ENCODE measurements around the gene GLTP.
"Not testable (repeated sequence)": the region's sequence is repeated elsewhere in the genome, so short reads cannot be mapped to it uniquely, and the experiment has no call there.

The GLTP gene

DNA sequence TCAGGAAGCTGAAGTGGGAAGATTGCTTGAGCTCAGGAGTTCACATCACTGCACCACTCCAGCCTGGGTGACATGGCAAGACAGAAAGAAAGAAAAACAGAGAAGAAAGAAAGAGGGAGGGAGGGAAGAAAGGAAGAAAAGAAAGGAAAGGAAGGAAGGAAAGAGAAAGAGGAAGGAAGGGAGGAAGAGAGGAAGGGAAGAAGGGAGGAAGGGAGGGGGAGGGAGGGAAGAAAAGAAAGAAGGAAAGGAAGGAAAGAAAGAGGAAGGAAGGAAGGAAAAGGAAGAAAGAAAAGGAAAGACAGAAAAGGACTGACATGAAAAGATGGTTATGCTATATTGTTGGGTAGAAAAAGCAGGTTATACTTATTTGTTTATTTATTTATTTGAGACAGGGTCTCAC is 3.9 kb downstream of the GLTP start:
- no peak for DNase-seq

GRCh38 chr12:109875572-109876131 is 4.7 kb downstream of the GLTP start:
- DNase-seq = no peak

DNA sequence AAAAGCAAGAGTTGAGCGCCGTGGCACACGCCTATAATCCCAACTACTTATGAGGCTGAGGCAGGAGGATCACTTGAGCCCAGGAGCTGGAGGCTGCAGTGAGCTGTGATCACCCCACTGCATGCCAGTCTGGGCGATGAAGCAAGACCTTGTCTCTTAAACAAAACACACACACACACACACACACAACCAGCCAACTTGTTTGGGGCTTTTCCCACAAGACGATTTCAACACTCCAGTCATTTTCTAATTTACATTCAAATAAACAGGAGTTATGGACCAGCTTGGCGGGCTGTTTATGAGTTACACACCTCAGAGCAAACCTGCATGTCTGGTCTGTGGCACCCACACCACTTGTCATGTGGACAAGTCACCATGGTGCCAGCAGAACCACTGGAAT is 6.7 kb downstream of the GLTP start:
- no peak for DNase-seq

GRCh38 chr12:109871668-109872314 is 8.6 kb downstream of the GLTP start:
- no peak for DNase-seq

- DNase-seq = no peak
These were observed 9.7 kb downstream of the GLTP start for GRCh38 chr12:109870648-109871047.

DNA sequence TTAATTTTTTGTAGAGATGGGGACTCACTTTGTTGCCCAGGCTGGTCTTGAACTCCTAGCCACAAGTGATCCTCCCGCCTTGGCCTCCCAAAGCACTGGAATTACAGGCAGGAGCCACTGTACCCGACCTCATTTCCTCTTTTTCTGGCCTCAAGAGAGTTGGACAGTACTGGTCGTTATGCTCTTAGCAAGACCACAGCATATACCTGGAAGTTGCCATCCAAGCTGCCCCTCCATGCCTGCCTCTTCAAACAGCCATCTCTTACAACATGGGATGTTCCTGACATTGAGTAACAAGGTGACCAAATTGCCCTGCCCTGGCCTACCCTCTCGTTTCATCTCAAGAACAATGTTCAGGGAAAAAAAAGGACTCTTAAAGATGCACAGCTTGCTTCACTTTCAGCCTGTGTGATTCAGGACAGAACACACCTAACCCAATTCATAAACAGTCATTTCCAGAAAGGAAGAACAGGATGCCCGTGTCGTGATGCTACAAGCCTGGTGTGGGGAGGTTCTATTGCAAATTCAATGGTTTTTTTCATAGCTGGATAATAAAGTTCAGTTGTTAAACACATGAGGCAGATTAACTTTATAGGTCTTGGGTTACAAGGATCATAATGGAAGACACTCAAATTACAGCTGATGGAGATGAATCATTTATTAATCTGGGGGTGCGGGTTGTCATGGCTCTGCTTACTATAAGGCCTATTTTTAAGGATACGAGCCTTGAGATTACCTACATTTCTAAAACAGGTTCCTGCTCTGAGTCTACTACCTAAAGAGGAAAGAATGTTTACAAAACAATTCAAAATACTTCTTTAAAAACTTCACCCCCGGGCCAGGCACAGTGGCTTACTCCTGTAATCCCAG is 11.9 kb downstream of the GLTP start:
- no peak for DNase-seq

DNA sequence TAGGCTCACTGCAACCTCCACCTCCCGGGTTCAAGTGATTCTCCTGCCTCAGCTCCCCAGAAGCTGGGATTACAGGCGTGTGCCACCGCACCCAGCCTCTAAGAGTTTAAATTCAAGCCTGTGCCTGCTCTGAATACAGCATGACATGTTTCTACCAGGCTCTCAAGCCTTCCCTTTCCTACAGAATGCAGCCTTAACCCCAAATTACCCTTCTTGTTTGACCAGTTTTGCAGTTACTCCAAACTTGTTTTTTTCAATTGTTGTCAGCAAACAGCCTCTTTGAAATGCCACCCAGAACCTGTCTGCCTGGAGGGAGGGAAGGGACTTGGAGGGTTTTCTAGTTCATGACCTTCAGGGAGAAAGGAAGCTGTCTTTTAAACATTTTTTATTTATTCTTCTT is 15.4 kb downstream of the GLTP start:
- DNase-seq = no peak

GRCh38 chr12:109863847-109864712 is 16.3 kb downstream of the GLTP start:
- DNase-seq = no peak

DNA sequence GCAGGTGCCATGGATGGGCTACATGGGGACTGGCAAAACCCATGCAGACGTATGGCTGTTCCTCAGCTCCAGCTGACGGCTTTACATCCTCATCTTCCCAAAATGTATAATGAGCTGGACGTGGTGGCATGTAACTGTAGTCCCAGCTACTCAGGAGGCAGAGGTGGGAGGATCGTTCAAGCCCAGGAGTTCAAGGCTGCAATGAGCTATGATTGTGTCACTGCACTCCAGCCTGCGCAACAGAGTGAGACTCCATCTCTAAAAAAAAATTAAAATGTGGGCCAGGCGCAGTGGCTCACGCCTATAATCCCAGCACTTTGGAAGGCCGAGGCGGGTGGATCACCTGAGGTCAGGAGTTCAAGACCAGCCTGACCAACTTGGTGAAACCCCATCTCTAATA is 17.9 kb downstream of the GLTP start:
- DNase-seq = not testable (repeated sequence)

- DNase-seq = no peak
These were observed 18.5 kb downstream of the GLTP start for GRCh38 chr12:109861689-109862314.

- DNase-seq = no peak
These were observed 19.4 kb downstream of the GLTP start for GRCh38 chr12:109860977-109861376.

GRCh38 chr12:109858764-109859163 is 21.6 kb downstream of the GLTP start:
- DNase-seq = no peak

GRCh38 chr12:109857715-109858114 is 22.6 kb downstream of the GLTP start:
- no peak for DNase-seq

DNA sequence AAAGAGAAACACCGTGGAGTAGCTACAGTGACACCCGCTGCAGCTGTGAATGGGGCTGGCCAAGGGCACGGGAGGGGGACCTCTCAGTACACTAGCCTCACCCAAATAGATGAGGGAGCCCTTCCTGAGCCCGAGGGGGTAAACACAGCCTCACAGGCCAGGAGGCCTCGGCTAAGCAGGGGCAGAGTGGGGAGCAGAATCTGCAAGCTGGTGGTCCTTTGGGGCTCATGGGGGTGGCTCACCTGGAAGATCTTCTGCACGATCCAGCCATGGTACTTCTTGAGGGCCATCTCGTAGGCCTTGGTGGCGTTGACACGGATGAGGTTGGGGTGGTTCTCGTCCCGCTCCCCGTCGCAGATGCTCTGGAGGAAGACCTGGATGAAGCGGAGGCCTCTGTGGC is 25.0 kb downstream of the GLTP start:
- no peak for DNase-seq

DNA sequence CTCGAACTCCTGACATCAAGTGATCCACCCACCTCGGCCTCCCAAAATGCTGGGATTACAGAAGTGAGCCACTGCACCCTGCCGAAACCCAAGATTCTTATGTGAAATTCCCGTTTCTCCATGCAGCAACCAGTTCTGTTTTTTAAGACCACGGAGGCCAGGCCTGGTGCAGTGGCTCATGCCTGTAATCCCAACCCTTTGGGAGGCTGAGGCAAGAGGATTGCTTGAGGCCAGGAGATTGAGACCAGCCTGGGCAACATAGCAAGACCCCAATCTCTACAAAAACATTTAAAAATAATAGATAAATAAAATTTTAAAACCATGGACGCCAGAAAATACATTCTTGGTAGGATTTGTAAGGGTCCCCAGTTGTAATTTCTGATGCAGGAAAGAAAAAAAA is 29.8 kb downstream of the GLTP start:
- not testable (repeated sequence) for DNase-seq

DNA sequence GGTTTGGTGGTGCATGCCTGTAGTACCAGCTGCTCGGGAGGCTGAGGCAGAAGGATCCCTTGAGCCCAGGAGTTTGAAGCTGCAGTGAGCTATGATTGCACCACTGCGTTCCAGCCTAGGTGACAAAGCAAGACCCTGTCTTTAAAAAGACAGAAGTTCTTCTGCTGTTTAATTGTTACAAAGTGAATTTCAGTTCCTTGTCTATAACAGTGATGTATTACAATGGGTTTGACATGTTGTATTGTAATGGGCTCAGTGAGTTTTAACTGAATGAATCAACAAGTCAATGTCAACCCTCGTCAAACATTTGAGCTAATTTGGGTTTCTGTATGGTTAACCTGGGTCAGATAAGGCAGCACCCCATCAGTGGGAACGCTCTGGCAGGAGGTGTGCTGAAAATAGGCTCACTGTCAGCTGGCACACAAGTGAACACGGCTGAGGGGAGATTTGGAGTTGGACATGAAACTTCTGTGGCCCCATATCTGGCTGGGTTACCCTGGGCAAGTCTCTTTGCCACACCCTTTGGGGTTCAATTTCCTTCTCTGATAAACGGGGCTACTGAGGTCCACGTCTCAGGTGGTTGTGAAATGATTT is 33.1 kb downstream of the GLTP start:
- DNase-seq = no peak

DNA sequence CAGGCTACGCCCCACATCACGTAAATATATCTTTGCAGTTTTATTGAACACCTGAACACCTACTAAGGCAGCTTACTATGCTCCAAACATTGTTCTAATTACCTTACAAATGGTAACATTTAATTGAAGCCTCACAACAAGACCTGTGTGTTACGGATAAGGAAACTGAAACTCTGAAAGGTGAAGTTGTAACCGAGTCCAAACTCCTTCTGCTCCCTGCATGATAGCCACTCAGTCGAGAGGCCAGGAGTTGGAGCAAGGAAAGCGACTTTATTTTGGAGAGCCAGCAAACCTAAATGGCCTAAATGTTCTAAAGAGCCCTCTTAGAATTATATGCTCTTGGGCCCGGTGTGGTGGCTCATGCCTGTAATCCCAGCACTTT is 34.5 kb downstream of the GLTP start:
- no peak for DNase-seq

DNA sequence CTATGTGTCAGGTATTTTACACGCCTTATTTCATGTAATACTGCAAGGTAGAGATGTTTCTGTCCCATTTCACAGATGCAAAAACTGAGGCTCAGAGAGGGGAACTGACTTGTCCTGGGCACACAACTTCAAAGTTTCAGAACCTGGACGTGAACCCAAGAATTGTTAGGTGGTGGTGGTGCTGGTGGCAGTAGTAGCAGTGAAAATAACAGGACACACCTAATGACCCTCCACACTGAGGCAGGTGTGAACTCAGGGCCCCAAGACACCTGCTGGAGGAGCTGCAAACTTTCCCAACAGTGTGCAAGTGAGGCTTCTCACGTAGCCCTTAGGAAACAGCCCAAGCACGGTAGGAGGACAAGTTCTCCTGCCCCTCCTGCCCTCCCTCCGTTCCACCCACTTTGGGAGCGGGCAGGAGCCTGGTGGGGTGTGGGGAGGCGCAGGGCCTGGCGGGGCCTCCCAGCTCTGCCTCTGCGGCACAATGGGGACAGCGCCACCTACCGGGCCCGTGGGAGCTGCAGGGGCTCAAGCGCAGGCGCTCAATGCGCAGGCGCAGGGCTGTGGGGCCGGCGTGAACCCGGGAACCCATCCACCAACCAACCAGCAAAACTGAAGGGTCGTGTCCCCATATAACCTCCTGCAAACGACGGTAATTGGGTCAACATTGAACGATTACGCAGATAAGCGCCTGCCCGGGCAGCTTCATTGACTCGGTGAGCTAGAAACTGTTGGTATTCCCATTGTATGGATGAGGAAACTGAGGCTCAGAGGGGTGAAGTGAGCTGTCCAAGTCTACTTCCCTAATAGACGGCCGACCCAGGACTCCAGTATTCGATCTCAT is 35.1 kb downstream of the GLTP start:
- DNase-seq = peak; percentile 99

- DNase-seq = no peak
These were observed 36.2 kb downstream of the GLTP start for GRCh38 chr12:109844091-109844490.

- DNase-seq = no peak
These were observed 38.3 kb downstream of the GLTP start for GRCh38 chr12:109842021-109842420.

DNA sequence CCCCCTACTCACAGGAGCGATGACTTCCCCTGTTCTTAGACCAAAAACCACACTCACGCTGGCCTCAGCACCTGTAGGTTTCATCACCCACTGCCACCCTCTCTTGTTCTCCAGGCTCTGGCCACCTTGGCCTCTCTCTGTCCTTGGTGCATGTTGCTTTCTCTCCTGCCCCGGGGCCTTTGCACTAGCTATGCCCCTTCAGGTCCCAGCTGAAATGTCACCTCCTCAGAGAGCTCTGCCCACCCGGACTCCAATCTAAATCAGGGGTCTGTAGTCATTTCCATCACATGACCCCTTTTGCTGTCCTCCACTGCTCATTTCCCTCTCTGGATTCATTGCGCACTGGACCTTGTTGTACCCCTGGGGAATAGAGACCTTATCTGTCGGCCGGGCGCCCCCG is 39.0 kb downstream of the GLTP start:
- DNase-seq = no peak
